H9 (cell line): ENCODE results near the gene AP2A2. TPM values are rescaled to one million over a fixed set of nuclear protein-coding genes. Genes with fewer than 3 reads are reported as not detected.

Experiments
- DNase-seq: peaks from one replicate; pipeline ENCODE4 v3.0.0-alpha.2; 2017
- H2AFZ ChIP-seq: one replicate; pipeline ENCODE4 v1.6.1; 2013; ENCODE audit warnings: mild to moderate bottlenecking, low read length, control low read depth, moderate library complexity
- H2AK5ac ChIP-seq: 2 replicates; pipeline ENCODE4 v1.6.1; 2013; ENCODE audit warnings: low read length, control low read depth, mixed read lengths; ENCODE audit not compliant: insufficient read length
- H2BK120ac ChIP-seq: one replicate; pipeline ENCODE4 v1.6.1; 2013; ENCODE audit warnings: low read depth, mild to moderate bottlenecking, low read length, control low read depth, inconsistent platforms; ENCODE audit not compliant: poor library complexity, severe bottlenecking
- H2BK12ac ChIP-seq: 2 replicates; pipeline ENCODE4 v1.6.1; 2013; ENCODE audit warnings: low read length, control low read depth, mixed read lengths, low read depth; ENCODE audit not compliant: insufficient read length
- H2BK15ac ChIP-seq: 2 replicates; pipeline ENCODE4 v1.6.1; 2013; ENCODE audit warnings: low read depth, low read length, control low read depth
- H2BK20ac ChIP-seq: one replicate; pipeline ENCODE4 v1.6.1; 2013; ENCODE audit warnings: low read depth, mild to moderate bottlenecking, low read length, control low read depth, inconsistent platforms; ENCODE audit not compliant: poor library complexity, severe bottlenecking
- H2BK5ac ChIP-seq: 2 replicates; pipeline ENCODE4 v1.6.1; 2013; ENCODE audit warnings: low read length, control low read depth, mixed read lengths; ENCODE audit not compliant: insufficient read length
- H3K14ac ChIP-seq: 2 replicates; pipeline ENCODE4 v1.6.1; 2013; ENCODE audit warnings: low read length, control low read depth; ENCODE audit not compliant: insufficient read depth
- H3K18ac ChIP-seq: 2 replicates; pipeline ENCODE4 v1.6.1; 2013; ENCODE audit warnings: low read depth, mild to moderate bottlenecking, mixed read lengths, low read length, control low read depth; ENCODE audit not compliant: insufficient read length
- H3K23ac ChIP-seq: 2 replicates; pipeline ENCODE4 v1.6.1; 2013; ENCODE audit warnings: low read length, control low read depth, mixed read lengths, low read depth; ENCODE audit not compliant: insufficient read length
- H3K23me2 ChIP-seq: 2 replicates; pipeline ENCODE4 v1.6.1; 2013; ENCODE audit warnings: low read depth, mild to moderate bottlenecking, mixed read lengths, low read length, control low read depth; ENCODE audit not compliant: insufficient read length, poor library complexity, severe bottlenecking
- H3K27ac ChIP-seq: 2 replicates; pipeline ENCODE4 v1.5.1; 2013; ENCODE audit warnings: low read length, control low read depth, mixed read lengths, low read depth; ENCODE audit not compliant: insufficient read length
- H3K27me3 ChIP-seq: 2 replicates; pipeline ENCODE4 v1.6.1; 2013; ENCODE audit warnings: low read length, control low read depth, inconsistent platforms; ENCODE audit not compliant: insufficient read depth
- H3K4ac ChIP-seq: 2 replicates; pipeline ENCODE4 v1.6.1; 2013; ENCODE audit warnings: low read depth, mild to moderate bottlenecking, control low read depth, inconsistent platforms, low read length, moderate library complexity
- H3K4me1 ChIP-seq: 2 replicates; pipeline ENCODE4 v1.6.1; 2013; ENCODE audit warnings: low read length, control low read depth, inconsistent platforms; ENCODE audit not compliant: insufficient read depth
- H3K4me2 ChIP-seq: 2 replicates; pipeline ENCODE4 v1.6.1; 2013; ENCODE audit warnings: low read length, control low read depth, mixed read lengths; ENCODE audit not compliant: insufficient read length, insufficient read depth
- H3K56ac ChIP-seq: 2 replicates; pipeline ENCODE4 v1.6.1; 2013; ENCODE audit warnings: low read depth, mild to moderate bottlenecking, mixed read lengths, low read length, control low read depth; ENCODE audit not compliant: insufficient read length
- H3K79me1 ChIP-seq: 2 replicates; pipeline ENCODE4 v1.6.1; 2013; ENCODE audit warnings: low read depth, mild to moderate bottlenecking, moderate library complexity, low read length, control low read depth, inconsistent platforms; ENCODE audit not compliant: insufficient read depth, poor library complexity, severe bottlenecking
- H3K79me2 ChIP-seq: 2 replicates; pipeline ENCODE4 v1.6.1; 2013; ENCODE audit warnings: low read length, control low read depth, inconsistent platforms; ENCODE audit not compliant: insufficient read depth
- H3K9ac ChIP-seq: 2 replicates; pipeline ENCODE4 v1.6.1; 2013; ENCODE audit warnings: low read length, control low read depth, mixed read lengths; ENCODE audit not compliant: insufficient read length; ENCODE audit errors: extremely low read depth
- H3K9me3 ChIP-seq: one replicate; pipeline ENCODE4 v1.6.1; 2013; ENCODE audit warnings: low read depth, low read length, inconsistent platforms; ENCODE audit not compliant: control insufficient read depth
- H3T11ph ChIP-seq: one replicate; pipeline ENCODE4 v1.6.1; 2013; ENCODE audit warnings: mild to moderate bottlenecking, low read length, control low read depth, inconsistent platforms
- H4K20me1 ChIP-seq: one replicate; pipeline ENCODE4 v1.6.1; 2013; ENCODE audit not compliant: control insufficient read depth, insufficient read length, insufficient read depth
- H4K5ac ChIP-seq: 2 replicates; pipeline ENCODE4 v1.6.1; 2013; ENCODE audit warnings: low read depth, mild to moderate bottlenecking, mixed read lengths, low read length, control low read depth; ENCODE audit not compliant: insufficient read length
- H4K8ac ChIP-seq: replicated peaks from 2 replicates; pipeline ENCODE4 v1.6.1; 2013; ENCODE audit warnings: low read length, control low read depth, mixed read lengths, low read depth; ENCODE audit not compliant: insufficient read length
- H4K91ac ChIP-seq: 2 replicates; pipeline ENCODE4 v1.6.1; 2013; ENCODE audit warnings: low read depth, mild to moderate bottlenecking, moderate library complexity, mixed read lengths, low read length, control low read depth; ENCODE audit not compliant: insufficient read length
- H3K27ac Mint-ChIP-seq, 3 experiments: 2 replicates in 2 of 3; 3 replicates in 1 of 3; pipeline ENCODE4 v1.8.0; 2020 to 2021; ENCODE audit warnings: mixed read lengths in 3 of 3, mild to moderate bottlenecking in 1 of 3, moderate library complexity in 1 of 3
- H3K27me3 Mint-ChIP-seq: 2 replicates; pipeline ENCODE4 v1.8.0; 2021; ENCODE audit warnings: low read depth, mild to moderate bottlenecking, moderate library complexity, mixed read lengths
- H3K36me3 Mint-ChIP-seq, 3 experiments: 2 replicates in 2 of 3; 3 replicates in 1 of 3; pipeline ENCODE4 v1.8.0; 2020 to 2021; ENCODE audit warnings: low read depth in 3 of 3, mixed read lengths in 3 of 3; ENCODE audit not compliant: insufficient read depth in 1 of 3
- H3K4me1 Mint-ChIP-seq, 2 experiments: 2 replicates each; pipeline ENCODE4 v1.8.0; 2020; ENCODE audit warnings: mixed read lengths in 2 of 2
- H3K4me3 Mint-ChIP-seq, 2 experiments: 2 replicates in 1 of 2; 3 replicates in 1 of 2; pipeline ENCODE4 v1.8.0; 2020 to 2021; ENCODE audit warnings: mild to moderate bottlenecking in 2 of 2, mixed read lengths in 2 of 2, moderate library complexity in 1 of 2
- H3K9me3 Mint-ChIP-seq, 2 experiments: 2 replicates in 1 of 2; 3 replicates in 1 of 2; pipeline ENCODE4 v1.8.0; 2020; ENCODE audit warnings: mild to moderate bottlenecking in 2 of 2, mixed read lengths in 2 of 2, moderate library complexity in 1 of 2
- WGBS: extraction: QIAGEN DNeasy Blood & Tissue Kit; methylation state at CpG from one replicate; pipeline ENCODE4 v1.1.7; 2013; ENCODE audit warnings: missing lambda C conversion rate, low lambda C conversion rate, mixed read lengths; ENCODE audit not compliant: insufficient read length; ENCODE audit errors: extremely low coverage; 5-methylcytosine and 5-hydroxymethylcytosine counted together
- total RNA-seq: library from RNA; stranded (reverse); gene quantifications from 2 replicates; pipeline ENCODE4 v1.2.1, GENCODE V29; 2021
- TF ChIP-seq, protein P1 (sequence below): fragments of 200-600 bp; sonication (generic); conservative IDR thresholded peaks from 3 replicates; pipeline ENCODE4 v1.8.0; 2021; ENCODE audit warnings: antibody characterized with exemption, mild to moderate bottlenecking

The AP2A2 gene
- total RNA-seq, 1 experiment from 2014 or later: 53.7 TPM

DNA sequence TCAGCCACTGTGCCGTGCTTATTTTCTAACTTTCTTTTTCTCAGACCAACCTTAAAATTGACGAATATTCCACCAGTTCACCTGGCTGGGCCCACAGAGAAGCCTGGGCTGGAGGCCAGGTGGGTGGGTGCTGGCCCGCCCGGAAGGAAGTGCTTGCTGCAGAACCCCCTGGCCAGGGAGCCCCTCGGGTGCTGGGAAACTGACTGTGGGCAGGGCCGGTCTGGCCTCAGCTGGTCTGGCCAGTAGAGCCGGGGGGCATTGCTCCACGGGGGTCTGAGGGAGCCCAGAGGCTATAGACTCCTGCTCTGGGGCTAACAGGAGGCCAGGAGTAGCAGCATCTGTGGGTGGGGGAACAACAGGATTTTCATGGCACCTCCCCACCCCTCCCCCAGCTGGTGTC is 8.2 kb upstream of the AP2A2 start:
- no peak overlapping the region for H3K23ac ChIP-seq
- TF ChIP-seq, protein P1, sequence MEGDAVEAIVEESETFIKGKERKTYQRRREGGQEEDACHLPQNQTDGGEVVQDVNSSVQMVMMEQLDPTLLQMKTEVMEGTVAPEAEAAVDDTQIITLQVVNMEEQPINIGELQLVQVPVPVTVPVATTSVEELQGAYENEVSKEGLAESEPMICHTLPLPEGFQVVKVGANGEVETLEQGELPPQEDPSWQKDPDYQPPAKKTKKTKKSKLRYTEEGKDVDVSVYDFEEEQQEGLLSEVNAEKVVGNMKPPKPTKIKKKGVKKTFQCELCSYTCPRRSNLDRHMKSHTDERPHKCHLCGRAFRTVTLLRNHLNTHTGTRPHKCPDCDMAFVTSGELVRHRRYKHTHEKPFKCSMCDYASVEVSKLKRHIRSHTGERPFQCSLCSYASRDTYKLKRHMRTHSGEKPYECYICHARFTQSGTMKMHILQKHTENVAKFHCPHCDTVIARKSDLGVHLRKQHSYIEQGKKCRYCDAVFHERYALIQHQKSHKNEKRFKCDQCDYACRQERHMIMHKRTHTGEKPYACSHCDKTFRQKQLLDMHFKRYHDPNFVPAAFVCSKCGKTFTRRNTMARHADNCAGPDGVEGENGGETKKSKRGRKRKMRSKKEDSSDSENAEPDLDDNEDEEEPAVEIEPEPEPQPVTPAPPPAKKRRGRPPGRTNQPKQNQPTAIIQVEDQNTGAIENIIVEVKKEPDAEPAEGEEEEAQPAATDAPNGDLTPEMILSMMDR: no peak
- H2AK5ac ChIP-seq: no peak overlapping the region
- peaks cover 2% of the 10 kb centered on the region; the same call in 1 of the 2 replicates for H3K27me3 Mint-ChIP-seq
- H3K79me2 ChIP-seq: no peaks in the 10 kb centered on the region
- no peak overlapping the region for H3K27ac Mint-ChIP-seq
- H3K27ac ChIP-seq: no peak overlapping the region
- no peak overlapping the region for H3K18ac ChIP-seq
- WGBS: no CpG with 5 or more reads among the region's 8 CpGs
- H3K9me3 ChIP-seq: no peaks in the 10 kb centered on the region
- no peak overlapping the region for H3K56ac ChIP-seq
- no peaks in the 10 kb centered on the region for H3K27me3 ChIP-seq
- peaks cover 4 to 7% of the 10 kb centered on the region in 2 experiments for H3K4me1 Mint-ChIP-seq
- H3K14ac ChIP-seq: no peak overlapping the region
- no peak overlapping the region for H2BK20ac ChIP-seq
- no peak overlapping the region for H2BK120ac ChIP-seq
- H4K91ac ChIP-seq: no peak overlapping the region
- H2BK15ac ChIP-seq: no peak overlapping the region
- H3K4me1 ChIP-seq: no peaks in the 10 kb centered on the region
- DNase-seq: no peak
- H3K4me3 Mint-ChIP-seq: no peak overlapping the region
- no peaks in the 10 kb centered on the region for H3K9me3 Mint-ChIP-seq
- H4K20me1 ChIP-seq: no peaks in the 10 kb centered on the region
- no peaks in the 10 kb centered on the region for H3K23me2 ChIP-seq
- no peak overlapping the region for H3T11ph ChIP-seq
- no peak overlapping the region for H4K8ac ChIP-seq
- H3K79me1 ChIP-seq: no peaks in the 10 kb centered on the region
- H3K4me2 ChIP-seq: no peak overlapping the region
- no peak overlapping the region for H2AFZ ChIP-seq
- H3K4ac ChIP-seq: no peak overlapping the region
- no peak overlapping the region for H2BK12ac ChIP-seq
- no peak overlapping the region for H2BK5ac ChIP-seq
- H3K36me3 Mint-ChIP-seq: no peaks in the 10 kb centered on the region
- H4K5ac ChIP-seq: no peak overlapping the region
- H3K9ac ChIP-seq: no peak overlapping the region
